Measurements from ENCODE around the gene LPA.

LPA gene

GRCh38 chr6:160520043-160520904 lies 143.8 kb downstream of the LPA start:
- DNase-seq, result peak; percentile 72
- no peaks in the 10 kb centered on the region for H3K9me3 ChIP-seq (ENCODE audit: severe bottlenecking)
- peaks cover 32% of the 10 kb centered on the region for H3K27me3 ChIP-seq (ENCODE audit: insufficient read depth, low read depth, severe bottlenecking)
- TF ChIP-seq, protein P1, sequence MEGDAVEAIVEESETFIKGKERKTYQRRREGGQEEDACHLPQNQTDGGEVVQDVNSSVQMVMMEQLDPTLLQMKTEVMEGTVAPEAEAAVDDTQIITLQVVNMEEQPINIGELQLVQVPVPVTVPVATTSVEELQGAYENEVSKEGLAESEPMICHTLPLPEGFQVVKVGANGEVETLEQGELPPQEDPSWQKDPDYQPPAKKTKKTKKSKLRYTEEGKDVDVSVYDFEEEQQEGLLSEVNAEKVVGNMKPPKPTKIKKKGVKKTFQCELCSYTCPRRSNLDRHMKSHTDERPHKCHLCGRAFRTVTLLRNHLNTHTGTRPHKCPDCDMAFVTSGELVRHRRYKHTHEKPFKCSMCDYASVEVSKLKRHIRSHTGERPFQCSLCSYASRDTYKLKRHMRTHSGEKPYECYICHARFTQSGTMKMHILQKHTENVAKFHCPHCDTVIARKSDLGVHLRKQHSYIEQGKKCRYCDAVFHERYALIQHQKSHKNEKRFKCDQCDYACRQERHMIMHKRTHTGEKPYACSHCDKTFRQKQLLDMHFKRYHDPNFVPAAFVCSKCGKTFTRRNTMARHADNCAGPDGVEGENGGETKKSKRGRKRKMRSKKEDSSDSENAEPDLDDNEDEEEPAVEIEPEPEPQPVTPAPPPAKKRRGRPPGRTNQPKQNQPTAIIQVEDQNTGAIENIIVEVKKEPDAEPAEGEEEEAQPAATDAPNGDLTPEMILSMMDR (IDR thresholded peaks at IDR 0.05; ENCODE audit: low read depth, low read length), result peak; percentile 3; the same call in 1 of the 2 replicates
- no peaks in the 10 kb centered on the region for H3K36me3 ChIP-seq
- no peak overlapping the region for H3K27ac ChIP-seq
- peak overlapping the region; percentile 53 for H3K4me3 ChIP-seq (ENCODE audit: low read depth, low read length)

DNA sequence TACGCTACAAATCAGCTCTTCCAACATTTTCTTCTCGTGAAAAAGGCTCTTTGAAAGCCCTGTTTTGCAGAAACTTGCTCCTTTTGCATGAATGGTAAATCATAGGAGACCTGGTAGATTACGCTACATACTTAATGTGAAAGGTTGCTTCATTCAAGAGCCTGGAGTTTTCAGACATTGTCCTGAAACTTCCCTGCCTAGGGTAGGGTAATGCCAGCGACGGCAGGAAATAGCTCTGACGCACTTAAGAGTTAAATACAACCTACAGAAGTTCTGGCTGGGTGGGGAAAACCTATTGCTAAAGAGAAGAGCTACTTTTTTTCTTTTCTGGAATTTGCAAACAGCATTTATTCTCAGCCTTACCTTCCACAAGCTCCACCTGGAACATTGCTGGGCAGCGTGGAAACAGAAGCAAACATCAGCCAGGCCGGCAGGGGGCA lies 144.5 kb downstream of the LPA start:
- Histone ChIP-seq H3K27me3 (ENCODE audit: insufficient read depth, low read depth, severe bottlenecking) (peaks cover 32% of the 10 kb centered on the region), H3K9me3 (ENCODE audit: severe bottlenecking) (no peaks in the 10 kb centered on the region), H3K36me3 (no peaks in the 10 kb centered on the region), H3K4me3 (ENCODE audit: low read depth, low read length) (peak overlapping the region; percentile 53), H3K27ac (no peak overlapping the region)
- TF ChIP-seq, protein P1 (IDR thresholded peaks at IDR 0.05; ENCODE audit: low read depth, low read length), result peak; percentile 90; the same call in 1 of the 2 replicates
- no peak for DNase-seq

DNA sequence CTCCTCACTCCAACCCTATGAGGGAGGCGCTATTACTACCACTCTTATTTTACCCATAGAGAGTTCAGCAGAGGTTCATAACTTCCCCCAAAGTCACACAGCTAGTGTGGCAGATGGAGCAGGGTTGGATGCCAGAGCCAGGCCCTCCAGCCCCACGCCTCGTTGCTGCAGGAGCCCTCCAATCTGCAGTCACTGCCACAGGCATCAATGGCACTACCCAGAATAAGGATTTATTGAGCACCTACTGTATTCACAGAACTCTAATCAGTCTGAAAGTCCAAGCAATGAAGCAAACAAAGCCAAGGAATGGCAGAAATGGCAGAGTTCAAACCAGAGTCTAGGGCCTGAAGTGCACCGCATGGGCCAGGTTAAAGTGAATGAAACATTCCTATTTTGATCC lies 144.9 kb downstream of the LPA start:
- H3K4me3 ChIP-seq (ENCODE audit: low read depth, low read length), result no peak overlapping the region
- H3K27ac ChIP-seq, result no peak overlapping the region
- TF ChIP-seq, protein P1 (IDR thresholded peaks at IDR 0.05; ENCODE audit: low read depth, low read length), result no peak
- H3K27me3 ChIP-seq (ENCODE audit: insufficient read depth, low read depth, severe bottlenecking), result peaks cover 27% of the 10 kb centered on the region
- H3K9me3 ChIP-seq (ENCODE audit: severe bottlenecking), result no peaks in the 10 kb centered on the region
- H3K36me3 ChIP-seq, result no peaks in the 10 kb centered on the region
- no peak for DNase-seq

- Histone ChIP-seq H3K4me3 (ENCODE audit: low read depth, low read length) (no peak overlapping the region), H3K27me3 (ENCODE audit: insufficient read depth, low read depth, severe bottlenecking) (peaks cover 15% of the 10 kb centered on the region), H3K9me3 (ENCODE audit: severe bottlenecking) (no peaks in the 10 kb centered on the region), H3K27ac (no peak overlapping the region), H3K36me3 (no peaks in the 10 kb centered on the region)
- DNase-seq, result no peak
- TF ChIP-seq, protein P1 (IDR thresholded peaks at IDR 0.05; ENCODE audit: low read depth, low read length), result no peak
These were observed 150.2 kb downstream of the LPA start for GRCh38 chr6:160513836-160514235.

- H3K27me3 ChIP-seq (ENCODE audit: insufficient read depth, low read depth, severe bottlenecking), result peaks cover 22% of the 10 kb centered on the region
- H3K4me3 ChIP-seq (ENCODE audit: low read depth, low read length), result no peak overlapping the region
- no peak for DNase-seq
- H3K27ac ChIP-seq, result no peak overlapping the region
- TF ChIP-seq, protein P1 (IDR thresholded peaks at IDR 0.05; ENCODE audit: low read depth, low read length), result no peak
- H3K36me3 ChIP-seq, result no peaks in the 10 kb centered on the region
- H3K9me3 ChIP-seq (ENCODE audit: severe bottlenecking), result no peaks in the 10 kb centered on the region
These were observed 153.0 kb downstream of the LPA start for GRCh38 chr6:160510976-160511617.

Measured in WERI-Rb-1 (cell line).